ENCODE measurements around the gene PUS10.

The PUS10 gene

DNA sequence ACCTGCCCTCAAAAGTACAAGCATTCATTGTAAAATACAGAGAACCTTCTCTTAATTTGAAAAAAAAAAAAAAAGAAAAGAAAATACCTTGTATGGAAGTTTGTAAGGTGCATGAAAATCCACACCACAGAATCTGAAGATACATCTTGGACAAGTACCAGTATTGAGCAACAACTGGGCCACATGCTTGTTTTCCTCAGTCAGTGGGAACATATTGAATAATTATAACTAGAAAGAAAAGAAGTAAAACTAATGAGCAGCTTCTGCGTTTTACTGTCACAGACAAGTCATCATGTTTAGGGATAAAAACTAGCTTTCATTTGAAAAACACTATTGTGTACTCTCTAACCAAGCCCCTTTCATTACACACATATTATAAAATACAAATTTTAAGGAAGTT is 6.4 kb downstream of the PUS10 start:
- Histone ChIP-seq H3K27me3 (ENCODE audit: insufficient read depth, insufficient read length) (no peaks in the 10 kb centered on the region), H3K4me3 (ENCODE audit: insufficient read length, low read depth) (no peak overlapping the region), H3K9ac (ENCODE audit: insufficient read length, low read depth) (no peak overlapping the region), H3K36me3 (ENCODE audit: insufficient read depth, insufficient read length, low read length) (no peaks in the 10 kb centered on the region), H3K4me1 (ENCODE audit: insufficient read depth, insufficient read length) (no peaks in the 10 kb centered on the region), H3K9me3 (ENCODE audit: insufficient read depth, low read length) (no peaks in the 10 kb centered on the region)
- no peak for TF ChIP-seq YY1 (IDR thresholded peaks at IDR 0.05; ENCODE audit: insufficient read depth, insufficient read length)
- no peak for TF ChIP-seq ZNF274 (IDR thresholded peaks at IDR 0.05; ENCODE audit: low read depth, low read length)
- no peak for TF ChIP-seq SUZ12 (IDR thresholded peaks at IDR 0.05; ENCODE audit: extremely low read depth, insufficient read depth, insufficient read length)
- DNase-seq (ENCODE audit: low read depth, low spot score), result no peak

DNA sequence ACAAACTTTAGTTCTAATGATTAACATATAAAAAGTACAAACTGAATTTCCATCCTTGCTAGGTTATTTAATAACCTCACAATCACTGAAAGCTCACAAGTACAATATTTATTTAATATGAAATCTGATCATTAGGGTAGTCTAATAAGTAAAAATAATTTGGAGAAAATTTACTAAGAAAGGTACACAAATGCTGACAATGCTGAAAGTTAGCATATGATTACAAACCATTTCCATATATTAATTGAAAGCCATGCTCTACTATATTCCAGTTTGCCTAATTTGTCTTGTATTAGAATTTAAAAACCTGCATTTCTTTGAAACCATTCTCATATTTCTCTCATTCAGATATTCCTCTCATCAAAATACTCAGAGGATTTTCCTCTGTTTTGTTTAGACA is 8.7 kb downstream of the PUS10 start:
- Histone ChIP-seq H3K4me3 (ENCODE audit: insufficient read length, low read depth) (no peak overlapping the region), H3K9me3 (ENCODE audit: insufficient read depth, low read length) (no peaks in the 10 kb centered on the region), H3K36me3 (ENCODE audit: insufficient read depth, insufficient read length, low read length) (no peaks in the 10 kb centered on the region), H3K4me1 (ENCODE audit: insufficient read depth, insufficient read length) (no peaks in the 10 kb centered on the region), H3K27me3 (ENCODE audit: insufficient read depth, insufficient read length) (no peaks in the 10 kb centered on the region), H3K9ac (ENCODE audit: insufficient read length, low read depth) (no peak overlapping the region)
- DNase-seq (ENCODE audit: low read depth, low spot score), result no peak
- TF ChIP-seq SUZ12 (IDR thresholded peaks at IDR 0.05; ENCODE audit: extremely low read depth, insufficient read depth, insufficient read length), result no peak
- no peak for TF ChIP-seq ZNF274 (IDR thresholded peaks at IDR 0.05; ENCODE audit: low read depth, low read length)
- TF ChIP-seq YY1 (IDR thresholded peaks at IDR 0.05; ENCODE audit: insufficient read depth, insufficient read length), result no peak

DNA sequence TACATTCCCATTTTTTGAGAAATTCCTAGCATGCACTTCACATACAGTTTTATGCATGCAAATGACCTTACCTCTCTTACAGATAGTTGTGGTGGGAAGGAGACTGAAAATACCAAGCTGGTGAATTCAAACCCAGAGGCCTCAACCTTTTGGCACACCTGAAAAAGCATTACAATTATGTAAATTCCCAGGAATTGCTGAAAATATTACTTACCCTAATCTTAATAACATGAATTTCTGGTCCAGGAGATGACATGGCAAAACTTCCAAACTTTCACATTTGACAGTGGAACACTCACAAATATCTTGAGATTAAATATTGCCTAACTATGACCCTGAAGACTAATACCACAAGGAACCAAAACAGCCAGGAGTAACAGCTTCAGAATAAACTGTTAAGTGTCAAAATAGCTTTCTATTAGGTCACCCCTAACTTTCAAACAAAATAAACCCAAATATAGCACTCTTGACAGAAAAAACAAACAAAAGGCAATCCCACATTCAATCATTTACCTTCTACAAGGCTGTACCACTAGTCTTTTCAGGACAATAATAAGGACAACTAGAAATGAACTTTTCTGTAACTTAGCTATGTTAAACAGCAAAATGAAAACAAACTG is 11.5 kb downstream of the PUS10 start:
- no peak for TF ChIP-seq SUZ12 (IDR thresholded peaks at IDR 0.05; ENCODE audit: extremely low read depth, insufficient read depth, insufficient read length)
- no peaks in the 10 kb centered on the region for H3K4me1 ChIP-seq (ENCODE audit: insufficient read depth, insufficient read length)
- no peak for DNase-seq (ENCODE audit: low read depth, low spot score)

DNA sequence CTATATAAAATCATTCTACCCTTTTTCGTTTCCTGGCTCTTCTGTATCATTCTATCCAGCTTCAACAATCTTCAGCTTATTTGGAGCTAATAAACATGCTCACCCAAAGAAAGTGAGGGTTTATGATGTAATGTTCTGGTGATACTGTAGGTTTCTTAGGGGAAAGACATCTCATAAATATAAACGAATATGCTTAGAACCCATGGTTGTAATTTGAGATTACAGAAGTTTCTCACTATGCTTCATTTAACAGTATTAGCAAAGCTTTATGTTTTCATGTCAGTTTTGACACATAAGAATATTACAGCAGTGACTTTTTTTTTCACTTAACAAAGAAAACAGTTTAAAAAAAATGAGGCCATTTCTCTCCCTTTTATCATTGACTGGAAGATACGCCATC is 12.3 kb downstream of the PUS10 start:
- Histone ChIP-seq H3K4me3 (ENCODE audit: insufficient read length, low read depth) (no peak overlapping the region), H3K9me3 (ENCODE audit: insufficient read depth, low read length) (no peaks in the 10 kb centered on the region), H3K36me3 (ENCODE audit: insufficient read depth, insufficient read length, low read length) (no peaks in the 10 kb centered on the region), H3K9ac (ENCODE audit: insufficient read length, low read depth) (no peak overlapping the region), H3K4me1 (ENCODE audit: insufficient read depth, insufficient read length) (no peaks in the 10 kb centered on the region), H3K27me3 (ENCODE audit: insufficient read depth, insufficient read length) (no peaks in the 10 kb centered on the region)
- TF ChIP-seq ZNF274 (IDR thresholded peaks at IDR 0.05; ENCODE audit: low read depth, low read length) (no peak), SUZ12 (IDR thresholded peaks at IDR 0.05; ENCODE audit: extremely low read depth, insufficient read depth, insufficient read length) (no peak), YY1 (IDR thresholded peaks at IDR 0.05; ENCODE audit: insufficient read depth, insufficient read length) (no peak)
- DNase-seq (ENCODE audit: low read depth, low spot score), result no peak

More for the DNA sequence above, 11.5 kb downstream of the PUS10 start:
- Histone ChIP-seq H3K4me3 (ENCODE audit: insufficient read length, low read depth) (no peak overlapping the region), H3K9ac (ENCODE audit: insufficient read length, low read depth) (no peak overlapping the region), H3K36me3 (ENCODE audit: insufficient read depth, insufficient read length, low read length) (no peaks in the 10 kb centered on the region), H3K27me3 (ENCODE audit: insufficient read depth, insufficient read length) (no peaks in the 10 kb centered on the region), H3K9me3 (ENCODE audit: insufficient read depth, low read length) (no peaks in the 10 kb centered on the region)

DNA sequence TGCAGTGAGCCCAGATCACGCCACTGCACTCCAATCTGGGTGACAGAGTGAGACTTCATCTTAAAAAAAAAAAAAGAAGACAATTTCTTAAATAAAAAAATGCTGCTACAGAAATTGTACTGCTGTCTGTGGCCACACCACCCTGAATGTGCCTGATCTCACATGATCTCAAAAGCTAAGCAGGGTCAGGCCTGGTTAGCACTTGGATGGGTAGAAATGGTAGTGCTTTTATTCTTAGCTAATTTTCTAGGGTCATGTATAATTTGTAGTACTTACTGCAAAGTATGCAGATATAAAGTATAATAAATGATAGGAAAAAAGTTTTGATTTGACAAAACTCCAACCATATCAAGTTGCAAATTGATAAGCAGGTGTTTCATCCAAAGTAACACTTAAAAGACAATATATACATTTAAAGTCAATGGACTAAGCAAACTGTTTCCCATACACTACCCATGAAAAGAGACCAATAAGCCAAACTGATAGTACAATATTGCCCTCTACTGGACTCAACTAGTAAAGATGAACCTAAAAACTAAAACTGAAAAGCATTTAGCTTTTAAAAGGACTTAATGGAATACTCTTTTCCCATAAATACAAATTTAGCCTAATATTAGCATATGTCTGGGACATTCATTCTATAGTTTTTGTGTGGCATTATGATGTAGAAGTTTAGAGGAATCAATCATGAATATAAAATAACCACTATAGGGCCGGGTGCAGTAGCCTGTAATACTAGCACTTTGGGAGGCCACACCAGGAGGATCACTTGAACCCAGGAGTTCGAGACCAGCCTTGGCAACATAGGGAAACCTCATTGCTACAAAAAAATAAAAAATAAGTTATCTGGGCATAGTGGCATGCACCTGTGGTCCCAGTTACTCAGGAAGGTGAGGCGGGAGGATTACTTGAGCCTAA is 19.2 kb downstream of the PUS10 start:
- no peaks in the 10 kb centered on the region for H3K36me3 ChIP-seq (ENCODE audit: insufficient read depth, insufficient read length, low read length)
- no peaks in the 10 kb centered on the region for H3K9me3 ChIP-seq (ENCODE audit: insufficient read depth, low read length)
- H3K27me3 ChIP-seq (ENCODE audit: insufficient read depth, insufficient read length), result no peaks in the 10 kb centered on the region
- TF ChIP-seq ZNF274 (IDR thresholded peaks at IDR 0.05; ENCODE audit: low read depth, low read length) (no peak), SUZ12 (IDR thresholded peaks at IDR 0.05; ENCODE audit: extremely low read depth, insufficient read depth, insufficient read length) (no peak), YY1 (IDR thresholded peaks at IDR 0.05; ENCODE audit: insufficient read depth, insufficient read length) (no peak)
- no peaks in the 10 kb centered on the region for H3K4me1 ChIP-seq (ENCODE audit: insufficient read depth, insufficient read length)
- no peak overlapping the region for H3K4me3 ChIP-seq (ENCODE audit: insufficient read length, low read depth)
- no peak overlapping the region for H3K9ac ChIP-seq (ENCODE audit: insufficient read length, low read depth)
- no peak for DNase-seq (ENCODE audit: low read depth, low spot score)

DNA sequence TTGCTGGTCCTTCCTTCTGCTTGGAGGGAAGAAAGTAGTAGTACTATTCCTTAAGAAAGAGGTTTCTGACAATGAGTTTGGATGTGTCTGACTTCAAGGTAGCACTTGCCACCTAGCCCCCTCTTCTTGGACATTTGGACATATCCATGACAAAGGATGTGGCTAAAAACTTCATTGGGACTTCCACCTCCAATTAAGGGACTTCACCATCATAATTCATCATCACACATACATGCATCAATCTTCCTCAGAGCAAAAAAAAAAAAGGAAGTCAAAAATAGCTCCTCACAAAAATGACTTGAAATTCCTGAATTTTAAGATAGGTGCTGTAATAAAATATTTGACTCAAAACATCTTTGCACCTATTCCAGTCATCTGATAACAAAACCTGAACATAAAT is 23.9 kb downstream of the PUS10 start:
- H3K9ac ChIP-seq (ENCODE audit: insufficient read length, low read depth), result no peak overlapping the region
- no peaks in the 10 kb centered on the region for H3K4me1 ChIP-seq (ENCODE audit: insufficient read depth, insufficient read length)

DNA sequence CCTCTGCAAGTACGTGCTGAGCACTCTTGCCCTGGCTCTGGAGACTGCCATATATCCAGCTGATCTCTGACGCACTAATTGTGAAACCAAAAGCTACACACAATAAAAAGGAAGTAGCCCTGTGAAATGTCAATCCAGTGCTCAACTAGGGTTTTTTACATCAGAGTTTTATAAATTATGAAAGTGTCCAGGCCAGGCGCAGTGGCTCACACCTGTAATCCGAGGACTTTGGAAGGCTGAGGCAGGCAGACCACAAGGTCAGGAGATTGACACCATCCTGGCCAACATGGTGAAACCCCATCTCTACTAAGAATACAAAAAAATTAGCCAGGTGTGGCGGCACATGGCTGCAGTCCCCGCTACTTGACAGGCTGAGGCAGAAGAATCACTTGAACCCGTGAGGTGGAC is 25.1 kb downstream of the PUS10 start:
- no peak for DNase-seq (ENCODE audit: low read depth, low spot score)
- Histone ChIP-seq H3K36me3 (ENCODE audit: insufficient read depth, insufficient read length, low read length) (no peaks in the 10 kb centered on the region), H3K27me3 (ENCODE audit: insufficient read depth, insufficient read length) (no peaks in the 10 kb centered on the region), H3K9me3 (ENCODE audit: insufficient read depth, low read length) (peaks cover 24% of the 10 kb centered on the region), H3K9ac (ENCODE audit: insufficient read length, low read depth) (no peak overlapping the region), H3K4me3 (ENCODE audit: insufficient read length, low read depth) (no peak overlapping the region), H3K4me1 (ENCODE audit: insufficient read depth, insufficient read length) (no peaks in the 10 kb centered on the region)
- no peak for TF ChIP-seq YY1 (IDR thresholded peaks at IDR 0.05; ENCODE audit: insufficient read depth, insufficient read length)
- no peak for TF ChIP-seq ZNF274 (IDR thresholded peaks at IDR 0.05; ENCODE audit: low read depth, low read length)
- TF ChIP-seq SUZ12 (IDR thresholded peaks at IDR 0.05; ENCODE audit: extremely low read depth, insufficient read depth, insufficient read length), result no peak

More for the DNA sequence above, 23.9 kb downstream of the PUS10 start:
- H3K9me3 ChIP-seq (ENCODE audit: insufficient read depth, low read length), result peaks cover 24% of the 10 kb centered on the region
- no peak for TF ChIP-seq ZNF274 (IDR thresholded peaks at IDR 0.05; ENCODE audit: low read depth, low read length)
- TF ChIP-seq SUZ12 (IDR thresholded peaks at IDR 0.05; ENCODE audit: extremely low read depth, insufficient read depth, insufficient read length), result no peak
- no peak for TF ChIP-seq YY1 (IDR thresholded peaks at IDR 0.05; ENCODE audit: insufficient read depth, insufficient read length)
- H3K4me3 ChIP-seq (ENCODE audit: insufficient read length, low read depth), result no peak overlapping the region
- no peaks in the 10 kb centered on the region for H3K27me3 ChIP-seq (ENCODE audit: insufficient read depth, insufficient read length)
- DNase-seq (ENCODE audit: low read depth, low spot score), result no peak
- no peaks in the 10 kb centered on the region for H3K36me3 ChIP-seq (ENCODE audit: insufficient read depth, insufficient read length, low read length)

Data from NT2/D1 (cell line).